Measurements from ENCODE around the gene GLB1L.

- TF ChIP-seq CTCF (IDR thresholded peaks at IDR 0.05): no peak
- no peak for TF ChIP-seq POLR2A (IDR thresholded peaks at IDR 0.05)
These were observed 17.0 kb downstream of the GLB1L start for GRCh38 chr2:219228041-219228910.

Measured in lower leg skin (tissue), 3 donors.